Peyer's patch (tissue), 4 donors: ENCODE data around the gene RALGDS. TPM values are rescaled to one million over a fixed set of nuclear protein-coding genes. Genes with fewer than 3 reads are reported as not detected.

Experiments used
- DNase-seq, 3 donors: peaks; one replicate each; pipeline ENCODE4 v3.0.0-alpha.2; 2017 to 2019
- H3K27ac ChIP-seq, 4 donors: fragments of 200-600 bp; sonication (generic); one replicate each; pipeline ENCODE4 v1.5.1; 2016 to 2019
- H3K27me3 ChIP-seq, 2 donors: fragments of 200-600 bp; sonication (generic); one replicate each; pipeline ENCODE4 v1.5.1; 2019
- H3K36me3 ChIP-seq, 3 donors: fragments of 200-600 bp; sonication (generic); one replicate each; pipeline ENCODE4 v1.5.1; 2016 to 2019
- H3K4me1 ChIP-seq, 4 donors: fragments of 200-600 bp; sonication (generic); one replicate each; pipeline ENCODE4 v1.5.1; 2016 to 2019
- H3K4me3 ChIP-seq, 4 donors: fragments of 200-600 bp; sonication (generic); 1 replicate in 3 of 4; 2 replicates in 1 of 4; pipeline ENCODE4 v1.5.1; 2016 to 2019; ENCODE audit warnings: mild to moderate bottlenecking in 1 of 4
- H3K9me3 ChIP-seq, 4 donors: fragments of 200-600 bp; sonication (generic); one replicate each; pipeline ENCODE4 v1.5.1; 2016 to 2019; ENCODE audit warnings: mild to moderate bottlenecking in 1 of 4
- CTCF ChIP-seq, 6 experiments: fragments of 450-650 bp in 4 of 6; fragments of 200-600 bp in 2 of 6; sonication (generic) in 1 of 6; IDR thresholded peaks; one replicate each; pipeline ENCODE4 v1.5.1; 2017 to 2019; ENCODE audit warnings: antibody characterized with exemption in 6 of 6, mild to moderate bottlenecking in 3 of 6, moderate library complexity in 1 of 6
- POLR2A ChIP-seq, 2 donors: fragments of 450-650 bp; IDR thresholded peaks; one replicate each; pipeline ENCODE4 v1.5.1; 2017; ENCODE audit warnings: antibody characterized with exemption in 2 of 2, mild to moderate bottlenecking in 2 of 2, moderate library complexity in 2 of 2
- total RNA-seq, 4 donors: library from RNA; depleted of rRNA; stranded (reverse); fragments of >200 nt; gene quantifications; one replicate each; pipeline ENCODE4 v1.1.0, GENCODE V29; 2016

Gene RALGDS
- total RNA-seq, 4 donors from 2014 or later: 53.1 to 237 (median 139) TPM

GRCh38 chr9:133057006-133057405 is 64.0 kb downstream of the RALGDS start:
- Histone ChIP-seq H3K9me3 (no peaks in the 10 kb centered on the region), H3K27ac (peak overlapping the region in 3 of 4 donors; percentile 55 to 87 (median 71)), H3K4me3 (no peak overlapping the region), H3K4me1 (peaks cover 0 to 39% (median 0%) of the 10 kb centered on the region in 4 donors), H3K27me3 (no peaks in the 10 kb centered on the region), H3K36me3 (peaks cover 0 to 55% (median 0%) of the 10 kb centered on the region in 3 donors)
- TF ChIP-seq POLR2A (IDR thresholded peaks at IDR 0.05) (no peak), CTCF (IDR thresholded peaks at IDR 0.05) (no peak)
- peak in 1 of 3 donors; percentile 53 for DNase-seq

GRCh38 chr9:133056533-133056932 is 64.5 kb downstream of the RALGDS start:
- no peak overlapping the region for H3K4me3 ChIP-seq
- H3K36me3 ChIP-seq: peaks cover 0 to 60% (median 0%) of the 10 kb centered on the region in 3 donors
- TF ChIP-seq POLR2A (IDR thresholded peaks at IDR 0.05): no peak
- TF ChIP-seq CTCF (IDR thresholded peaks at IDR 0.05): no peak
- H3K27me3 ChIP-seq: no peaks in the 10 kb centered on the region
- H3K9me3 ChIP-seq: no peaks in the 10 kb centered on the region
- H3K27ac ChIP-seq: peak overlapping the region in 3 of 4 donors; percentile 55 to 87 (median 71)
- peak in 2 of 3 donors; percentile 80 for DNase-seq
- H3K4me1 ChIP-seq: peaks cover 0 to 40% (median 1%) of the 10 kb centered on the region in 4 donors

- Histone ChIP-seq H3K9me3 (no peaks in the 10 kb centered on the region), H3K4me1 (peaks cover 0 to 41% (median 4%) of the 10 kb centered on the region in 4 donors), H3K27me3 (no peaks in the 10 kb centered on the region), H3K27ac (peak overlapping the region in 2 of 4 donors; percentile 49 to 87), H3K4me3 (no peak overlapping the region), H3K36me3 (peaks cover 0 to 66% (median 0%) of the 10 kb centered on the region in 3 donors)
- TF ChIP-seq POLR2A (IDR thresholded peaks at IDR 0.05) (no peak), CTCF (IDR thresholded peaks at IDR 0.05) (no peak)
- DNase-seq: no peak
These were observed 65.1 kb downstream of the RALGDS start for GRCh38 chr9:133055788-133056420.

GRCh38 chr9:133054966-133055365 is 66.1 kb downstream of the RALGDS start:
- no peak for TF ChIP-seq POLR2A (IDR thresholded peaks at IDR 0.05)
- TF ChIP-seq CTCF (IDR thresholded peaks at IDR 0.05): no peak
- H3K4me1 ChIP-seq: peaks cover 0 to 44% (median 4%) of the 10 kb centered on the region in 4 donors
- H3K9me3 ChIP-seq: no peaks in the 10 kb centered on the region
- no peak for DNase-seq
- H3K36me3 ChIP-seq: peaks cover 0 to 69% (median 0%) of the 10 kb centered on the region in 3 donors
- H3K27ac ChIP-seq: peak overlapping the region in 1 of 4 donors; percentile 87
- H3K4me3 ChIP-seq: no peak overlapping the region
- H3K27me3 ChIP-seq: no peaks in the 10 kb centered on the region

GRCh38 chr9:133054194-133054890 is 66.7 kb downstream of the RALGDS start:
- Histone ChIP-seq H3K27me3 (no peaks in the 10 kb centered on the region), H3K36me3 (peaks cover 0 to 69% (median 0%) of the 10 kb centered on the region in 3 donors), H3K9me3 (no peaks in the 10 kb centered on the region), H3K27ac (no peak overlapping the region), H3K4me3 (no peak overlapping the region), H3K4me1 (peaks cover 0 to 39% (median 4%) of the 10 kb centered on the region in 4 donors)
- no peak for TF ChIP-seq POLR2A (IDR thresholded peaks at IDR 0.05)
- no peak for TF ChIP-seq CTCF (IDR thresholded peaks at IDR 0.05)
- DNase-seq: peak in 1 of 3 donors; percentile 21
